ENCODE results near the gene TBL1XR1. TPM values are rescaled to one million over a fixed set of nuclear protein-coding genes. Genes with fewer than 3 reads are reported as not detected.

The TBL1XR1 gene
- total RNA-seq, 1 experiment from 2014 or later, result 175 TPM

GRCh38 chr3:177123822-177124221 is 73.5 kb downstream of the TBL1XR1 start:
- no peaks in the 10 kb centered on the region for H3K9me3 ChIP-seq (ENCODE audit: control insufficient read depth, low read depth, low read length)
- Mint-ChIP-seq H3K36me3 (ENCODE audit: insufficient read depth in 1 of 3, low read depth in 3 of 3) (no peaks in the 10 kb centered on the region), H3K4me1 (peaks cover 63 to 70% of the 10 kb centered on the region in 2 experiments), H3K27ac (peak overlapping the region in 1 of 3 experiments; percentile 49; a peak in 2 of 7 replicates), H3K9me3 (no peaks in the 10 kb centered on the region), H3K27me3 (ENCODE audit: low read depth) (no peaks in the 10 kb centered on the region), H3K4me3 (no peak overlapping the region)
- no peak overlapping the region for H3K4ac ChIP-seq (ENCODE audit: low read depth, low read length)
- no peak overlapping the region for H2AK5ac ChIP-seq (ENCODE audit: insufficient read length, low read length)
- H3K27ac ChIP-seq (ENCODE audit: insufficient read length, low read depth, low read length), result no peak overlapping the region
- peaks cover 59% of the 10 kb centered on the region for H3K79me2 ChIP-seq (ENCODE audit: insufficient read depth, low read length)
- no peak overlapping the region for H2AFZ ChIP-seq (ENCODE audit: low read length)
- H2BK120ac ChIP-seq (ENCODE audit: low read depth, low read length, poor library complexity, severe bottlenecking), result no peak overlapping the region
- WGBS (ENCODE audit: extremely low coverage, insufficient read length, low lambda C conversion rate), result 100% methylated on average over 1 of the region's 2 CpGs
- no peak overlapping the region for H2BK15ac ChIP-seq (ENCODE audit: low read depth, low read length)
- DNase-seq, result no peak
- H4K91ac ChIP-seq (ENCODE audit: insufficient read length, low read depth, low read length), result no peak overlapping the region
- H2BK5ac ChIP-seq (ENCODE audit: insufficient read length, low read length), result no peak overlapping the region
- no peaks in the 10 kb centered on the region; the same call in 1 of the 2 replicates for H3K4me1 ChIP-seq (ENCODE audit: insufficient read depth, low read length)
- no peaks in the 10 kb centered on the region for H4K20me1 ChIP-seq (ENCODE audit: control insufficient read depth, insufficient read depth, insufficient read length)
- H3K14ac ChIP-seq (ENCODE audit: insufficient read depth, low read length), result no peak overlapping the region
- TF ChIP-seq, protein P1, sequence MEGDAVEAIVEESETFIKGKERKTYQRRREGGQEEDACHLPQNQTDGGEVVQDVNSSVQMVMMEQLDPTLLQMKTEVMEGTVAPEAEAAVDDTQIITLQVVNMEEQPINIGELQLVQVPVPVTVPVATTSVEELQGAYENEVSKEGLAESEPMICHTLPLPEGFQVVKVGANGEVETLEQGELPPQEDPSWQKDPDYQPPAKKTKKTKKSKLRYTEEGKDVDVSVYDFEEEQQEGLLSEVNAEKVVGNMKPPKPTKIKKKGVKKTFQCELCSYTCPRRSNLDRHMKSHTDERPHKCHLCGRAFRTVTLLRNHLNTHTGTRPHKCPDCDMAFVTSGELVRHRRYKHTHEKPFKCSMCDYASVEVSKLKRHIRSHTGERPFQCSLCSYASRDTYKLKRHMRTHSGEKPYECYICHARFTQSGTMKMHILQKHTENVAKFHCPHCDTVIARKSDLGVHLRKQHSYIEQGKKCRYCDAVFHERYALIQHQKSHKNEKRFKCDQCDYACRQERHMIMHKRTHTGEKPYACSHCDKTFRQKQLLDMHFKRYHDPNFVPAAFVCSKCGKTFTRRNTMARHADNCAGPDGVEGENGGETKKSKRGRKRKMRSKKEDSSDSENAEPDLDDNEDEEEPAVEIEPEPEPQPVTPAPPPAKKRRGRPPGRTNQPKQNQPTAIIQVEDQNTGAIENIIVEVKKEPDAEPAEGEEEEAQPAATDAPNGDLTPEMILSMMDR (conservative IDR thresholded peaks at IDR 0.05), result no peak
- H3K9ac ChIP-seq (ENCODE audit: extremely low read depth, insufficient read length, low read length), result no peak overlapping the region
- no peak overlapping the region for H4K5ac ChIP-seq (ENCODE audit: insufficient read length, low read depth, low read length)
- no peak overlapping the region for H3K23ac ChIP-seq (ENCODE audit: insufficient read length, low read depth, low read length)
- H3T11ph ChIP-seq (ENCODE audit: low read length), result no peak overlapping the region
- H2BK20ac ChIP-seq (ENCODE audit: low read depth, low read length, poor library complexity, severe bottlenecking), result no peak overlapping the region
- H3K23me2 ChIP-seq (ENCODE audit: insufficient read length, low read depth, low read length, poor library complexity, severe bottlenecking), result no peaks in the 10 kb centered on the region
- no peak overlapping the region for H2BK12ac ChIP-seq (ENCODE audit: insufficient read length, low read depth, low read length)
- H3K79me1 ChIP-seq (ENCODE audit: insufficient read depth, low read depth, low read length, poor library complexity, severe bottlenecking), result peaks cover 8% of the 10 kb centered on the region
- no peak overlapping the region for H3K56ac ChIP-seq (ENCODE audit: insufficient read length, low read depth, low read length)
- H3K18ac ChIP-seq (ENCODE audit: insufficient read length, low read depth, low read length), result no peak overlapping the region
- no peaks in the 10 kb centered on the region for H3K27me3 ChIP-seq (ENCODE audit: insufficient read depth, low read length)
- no peak overlapping the region for H3K4me2 ChIP-seq (ENCODE audit: insufficient read depth, insufficient read length, low read length)
- H4K8ac ChIP-seq (replicated peaks; ENCODE audit: insufficient read length, low read depth, low read length), result no peak overlapping the region

All from H9 (cell line).